GM12874 (cell line): ENCODE data around the gene WRAP53.

Source experiments
- TF ChIP-seq, protein P1 (sequence below): IDR thresholded peaks from 2 replicates; pipeline ENCODE4 v1.5.1; 2011; ENCODE audit warnings: low read depth, mild to moderate bottlenecking, control low read depth, low read length, moderate library complexity; ENCODE audit not compliant: insufficient read depth

The WRAP53 gene

DNA sequence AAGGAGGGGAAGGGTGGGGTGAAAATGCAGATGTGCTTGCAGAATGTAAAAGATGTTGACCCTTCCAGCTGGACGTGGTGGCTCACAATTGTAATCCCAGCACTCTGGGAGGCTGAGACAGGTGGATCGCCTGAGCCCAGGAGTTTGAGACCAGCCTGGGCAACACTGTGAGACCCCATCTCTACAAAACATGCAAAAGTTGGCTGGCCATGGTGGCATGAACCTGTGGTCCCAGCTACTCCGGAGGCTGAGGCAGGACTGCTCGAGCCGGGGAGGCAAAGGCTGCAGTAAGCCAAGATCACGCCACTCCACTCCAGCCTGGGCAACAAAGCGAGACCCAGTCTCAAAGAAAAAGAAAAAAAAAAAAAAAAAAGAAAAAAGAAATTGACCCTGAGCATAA, 19.8 kb upstream of the WRAP53 start:
- TF ChIP-seq, protein P1, sequence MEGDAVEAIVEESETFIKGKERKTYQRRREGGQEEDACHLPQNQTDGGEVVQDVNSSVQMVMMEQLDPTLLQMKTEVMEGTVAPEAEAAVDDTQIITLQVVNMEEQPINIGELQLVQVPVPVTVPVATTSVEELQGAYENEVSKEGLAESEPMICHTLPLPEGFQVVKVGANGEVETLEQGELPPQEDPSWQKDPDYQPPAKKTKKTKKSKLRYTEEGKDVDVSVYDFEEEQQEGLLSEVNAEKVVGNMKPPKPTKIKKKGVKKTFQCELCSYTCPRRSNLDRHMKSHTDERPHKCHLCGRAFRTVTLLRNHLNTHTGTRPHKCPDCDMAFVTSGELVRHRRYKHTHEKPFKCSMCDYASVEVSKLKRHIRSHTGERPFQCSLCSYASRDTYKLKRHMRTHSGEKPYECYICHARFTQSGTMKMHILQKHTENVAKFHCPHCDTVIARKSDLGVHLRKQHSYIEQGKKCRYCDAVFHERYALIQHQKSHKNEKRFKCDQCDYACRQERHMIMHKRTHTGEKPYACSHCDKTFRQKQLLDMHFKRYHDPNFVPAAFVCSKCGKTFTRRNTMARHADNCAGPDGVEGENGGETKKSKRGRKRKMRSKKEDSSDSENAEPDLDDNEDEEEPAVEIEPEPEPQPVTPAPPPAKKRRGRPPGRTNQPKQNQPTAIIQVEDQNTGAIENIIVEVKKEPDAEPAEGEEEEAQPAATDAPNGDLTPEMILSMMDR: no peak

DNA sequence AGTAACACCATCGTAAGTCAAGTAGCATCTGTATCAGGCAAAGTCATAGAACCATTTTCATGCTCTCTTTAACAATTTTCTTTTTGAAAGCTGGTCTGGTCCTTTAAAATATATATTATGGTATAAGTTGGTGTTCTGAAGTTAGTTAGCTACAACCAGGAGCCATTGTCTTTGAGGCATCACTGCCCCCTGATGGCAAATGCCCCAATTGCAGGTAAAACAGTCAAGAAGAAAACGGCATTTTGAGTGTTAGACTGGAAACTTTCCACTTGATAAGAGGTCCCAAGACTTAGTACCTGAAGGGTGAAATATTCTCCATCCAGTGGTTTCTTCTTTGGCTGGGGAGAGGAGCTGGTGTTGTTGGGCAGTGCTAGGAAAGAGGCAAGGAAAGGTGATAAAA, 15.0 kb upstream of the WRAP53 start:
- TF ChIP-seq, protein P1: peak; percentile 43; the same call in 1 of the 2 replicates

DNA sequence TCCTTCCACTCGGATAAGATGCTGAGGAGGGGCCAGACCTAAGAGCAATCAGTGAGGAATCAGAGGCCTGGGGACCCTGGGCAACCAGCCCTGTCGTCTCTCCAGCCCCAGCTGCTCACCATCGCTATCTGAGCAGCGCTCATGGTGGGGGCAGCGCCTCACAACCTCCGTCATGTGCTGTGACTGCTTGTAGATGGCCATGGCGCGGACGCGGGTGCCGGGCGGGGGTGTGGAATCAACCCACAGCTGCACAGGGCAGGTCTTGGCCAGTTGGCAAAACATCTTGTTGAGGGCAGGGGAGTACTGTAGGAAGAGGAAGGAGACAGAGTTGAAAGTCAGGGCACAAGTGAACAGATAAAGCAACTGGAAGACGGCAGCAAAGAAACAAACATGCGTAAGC, 13.3 kb upstream of the WRAP53 start:
- TF ChIP-seq, protein P1: no peak

DNA sequence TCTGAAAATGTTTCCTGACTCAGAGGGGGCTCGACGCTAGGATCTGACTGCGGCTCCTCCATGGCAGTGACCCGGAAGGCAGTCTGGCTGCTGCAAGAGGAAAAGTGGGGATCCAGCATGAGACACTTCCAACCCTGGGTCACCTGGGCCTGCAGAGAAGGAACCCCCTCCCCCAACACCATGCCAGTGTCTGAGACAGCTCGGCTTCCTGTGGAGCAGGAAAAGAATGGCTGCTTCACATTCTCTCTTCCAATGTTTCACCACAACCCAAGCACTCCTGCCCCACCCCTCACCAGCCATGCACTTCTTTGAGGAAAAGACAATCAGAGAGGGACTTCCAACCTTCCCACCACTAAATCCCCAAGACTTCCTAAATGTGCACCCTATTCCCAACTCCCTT, 11.7 kb upstream of the WRAP53 start:
- TF ChIP-seq, protein P1: no peak

DNA sequence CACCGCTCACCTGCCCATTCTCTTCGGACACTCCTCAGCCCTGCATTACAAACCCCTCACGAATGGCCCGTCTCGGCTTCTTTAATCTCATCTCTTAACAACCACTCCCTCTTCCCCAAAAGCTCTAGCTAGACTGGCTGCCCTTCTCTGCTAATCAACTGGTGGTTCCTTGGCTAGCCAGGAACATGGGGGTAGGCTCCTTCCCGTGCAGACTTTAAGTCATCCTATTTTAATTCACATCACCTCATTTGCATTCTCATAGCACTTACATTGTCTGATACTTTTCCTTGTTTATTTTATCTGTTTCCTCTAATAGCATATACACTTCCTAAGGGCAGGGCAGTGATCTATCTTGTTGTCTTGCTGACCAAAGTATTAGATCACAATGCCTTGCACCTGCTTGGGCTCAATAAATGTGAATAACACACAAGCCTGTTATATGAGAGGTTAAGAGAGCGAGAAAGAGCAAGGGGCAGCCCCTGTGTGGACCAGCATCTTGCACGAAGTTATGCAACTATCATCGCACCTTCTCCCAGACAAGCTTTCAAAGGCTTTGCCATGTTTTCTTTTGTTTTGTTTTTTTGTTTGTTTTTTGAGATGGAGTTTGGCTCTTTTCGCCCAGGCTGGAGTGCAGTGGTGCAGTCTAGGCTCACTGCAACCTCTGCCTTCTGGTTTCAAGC, 10.7 kb upstream of the WRAP53 start:
- TF ChIP-seq, protein P1: no peak

DNA sequence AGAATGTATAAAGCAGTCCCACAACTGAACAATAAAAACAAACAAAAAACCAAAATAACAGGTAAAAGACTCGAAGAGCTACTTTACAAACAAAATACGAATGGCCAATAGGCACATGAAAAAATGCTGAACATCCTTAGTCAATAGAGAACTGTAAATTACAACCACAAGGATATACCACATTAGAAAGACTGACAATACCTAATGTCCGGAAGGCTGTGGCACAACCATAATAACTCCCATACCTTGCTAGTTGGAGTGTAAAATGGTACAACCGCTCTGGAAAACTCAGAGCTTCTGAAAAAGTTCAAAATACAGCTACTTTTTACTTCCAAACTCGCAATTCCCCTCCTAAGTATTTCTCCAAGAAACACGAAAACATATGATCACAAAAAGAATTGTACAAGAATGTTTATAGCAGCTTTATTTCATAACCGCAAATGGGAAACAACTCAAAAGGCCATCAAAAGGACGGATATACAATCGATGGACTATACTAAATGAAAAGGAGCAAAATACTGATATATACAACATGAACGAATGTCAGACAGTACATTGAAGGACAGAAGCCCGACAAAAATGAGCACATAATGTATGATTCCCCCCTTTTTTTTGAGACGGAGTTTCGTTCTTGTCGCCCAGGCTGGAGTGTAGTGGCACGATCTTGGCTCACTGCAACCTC, 3.3 kb upstream of the WRAP53 start:
- TF ChIP-seq, protein P1: no peak

DNA sequence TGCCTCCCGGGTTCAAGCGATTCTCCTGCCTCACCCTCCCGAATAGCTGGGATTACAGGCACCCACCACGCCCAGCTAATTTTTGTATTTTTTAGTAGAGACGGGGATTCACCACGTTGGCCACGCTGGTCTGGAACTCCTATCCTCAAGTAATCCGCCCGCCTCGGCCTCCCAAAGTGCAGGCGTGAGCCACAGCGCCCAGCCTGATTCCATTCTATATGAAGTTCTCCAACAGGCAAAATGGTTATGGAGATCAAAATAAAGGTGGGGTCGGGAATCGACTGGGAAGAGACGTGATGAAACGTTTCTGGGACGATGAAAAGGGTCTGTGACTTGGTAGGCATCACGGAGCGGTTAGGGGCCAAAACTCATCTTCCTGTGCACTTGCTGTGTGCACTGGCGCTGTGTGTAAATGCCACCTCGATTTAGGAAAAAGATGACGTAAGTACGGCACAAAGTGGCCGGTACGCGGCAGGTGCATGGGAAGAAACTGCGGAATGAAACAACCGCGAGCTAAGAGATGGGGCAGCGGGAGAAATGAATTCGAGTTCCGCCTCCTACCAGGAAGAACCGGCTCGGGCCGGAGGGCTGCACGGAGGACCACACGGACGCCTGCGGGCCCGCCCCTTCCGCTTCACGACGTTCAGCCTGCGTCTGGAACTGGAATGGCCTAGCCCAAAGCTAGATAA, 2.6 kb upstream of the WRAP53 start:
- TF ChIP-seq, protein P1: no peak
